Measurements from ENCODE around the gene PRSS12. TPM values are rescaled to one million over a fixed set of nuclear protein-coding genes. Genes with fewer than 3 reads are reported as not detected.

The PRSS12 gene
- total and polyA plus RNA-seq, 5 donors = 0.02 TPM; not detected in 4

GRCh38 chr4:118340109-118340508 lies 12.7 kb downstream of the PRSS12 start:
- Histone ChIP-seq H3K4me1 (ENCODE audit: control insufficient read depth, insufficient read depth, low read length) (no peaks in the 10 kb centered on the region), H3K9me3 (ENCODE audit: control insufficient read depth, low read length) (no peaks in the 10 kb centered on the region), H3K4me3 (ENCODE audit: low read length) (no peak overlapping the region), H3K27ac (ENCODE audit: low read length) (no peak overlapping the region), H3K27me3 (ENCODE audit: control insufficient read depth, insufficient read depth) (no peaks in the 10 kb centered on the region)
- 78% methylated on average over 2 of the region's 2 CpGs for WGBS
- no peak for ATAC-seq
- no peak for DNase-seq
- intact Hi-C loops (cut with DNase I) = no loop called here

- H3K9me3 ChIP-seq (ENCODE audit: control insufficient read depth, low read length) = no peaks in the 10 kb centered on the region
- no peaks in the 10 kb centered on the region for H3K4me1 ChIP-seq (ENCODE audit: control insufficient read depth, insufficient read depth, low read length)
- H3K27ac ChIP-seq (ENCODE audit: low read length) = no peak overlapping the region
- ATAC-seq = no peak
- no peak overlapping the region for H3K4me3 ChIP-seq (ENCODE audit: low read length)
- no peak for DNase-seq
- no peaks in the 10 kb centered on the region for H3K27me3 ChIP-seq (ENCODE audit: control insufficient read depth, insufficient read depth)
- intact Hi-C loops (cut with DNase I) = no loop called here
- WGBS = 63% methylated on average over 1 of the region's 1 CpG
These were observed 13.6 kb downstream of the PRSS12 start for GRCh38 chr4:118338981-118339765.

- Histone ChIP-seq H3K27ac (ENCODE audit: low read length) (no peak overlapping the region), H3K9me3 (ENCODE audit: control insufficient read depth, low read length) (no peaks in the 10 kb centered on the region), H3K27me3 (ENCODE audit: control insufficient read depth, insufficient read depth) (no peaks in the 10 kb centered on the region), H3K4me1 (ENCODE audit: control insufficient read depth, insufficient read depth, low read length) (no peaks in the 10 kb centered on the region), H3K4me3 (ENCODE audit: low read length) (no peak overlapping the region)
- DNase-seq (no peak), ATAC-seq (no peak)
- intact Hi-C loops (cut with DNase I) = no loop called here
- WGBS = 80% methylated on average over 1 of the region's 1 CpG
These were observed 14.3 kb downstream of the PRSS12 start for GRCh38 chr4:118338518-118338917.

GRCh38 chr4:118337954-118338353 lies 14.8 kb downstream of the PRSS12 start:
- 93% methylated on average over 4 of the region's 4 CpGs for WGBS
- no peak for ATAC-seq

GRCh38 chr4:118335774-118336173 lies 17.0 kb downstream of the PRSS12 start:
- no peak for DNase-seq
- no peak overlapping the region for H3K27ac ChIP-seq (ENCODE audit: low read length)
- 72% methylated on average over 4 of the region's 4 CpGs for WGBS

More at GRCh38 chr4:118337954-118338353, 14.8 kb downstream of the PRSS12 start:
- intact Hi-C loops (cut with DNase I) = no loop called here
- DNase-seq = no peak
- H3K27ac ChIP-seq (ENCODE audit: low read length) = no peak overlapping the region
- no peaks in the 10 kb centered on the region for H3K4me1 ChIP-seq (ENCODE audit: control insufficient read depth, insufficient read depth, low read length)
- H3K9me3 ChIP-seq (ENCODE audit: control insufficient read depth, low read length) = no peaks in the 10 kb centered on the region
- H3K27me3 ChIP-seq (ENCODE audit: control insufficient read depth, insufficient read depth) = no peaks in the 10 kb centered on the region
- H3K4me3 ChIP-seq (ENCODE audit: low read length) = no peak overlapping the region

GRCh38 chr4:118335324-118335723 lies 17.5 kb downstream of the PRSS12 start:
- H3K4me3 ChIP-seq (ENCODE audit: low read length) = no peak overlapping the region
- no peak overlapping the region for H3K27ac ChIP-seq (ENCODE audit: low read length)
- H3K4me1 ChIP-seq (ENCODE audit: control insufficient read depth, insufficient read depth, low read length) = no peaks in the 10 kb centered on the region
- 56% methylated on average over 6 of the region's 6 CpGs for whole genome bisulfite sequencing
- H3K27me3 ChIP-seq (ENCODE audit: control insufficient read depth, insufficient read depth) = no peaks in the 10 kb centered on the region
- ATAC-seq = no peak
- intact Hi-C loops (cut with DNase I) = no loop called here
- H3K9me3 ChIP-seq (ENCODE audit: control insufficient read depth, low read length) = no peaks in the 10 kb centered on the region
- no peak for DNase-seq

More at GRCh38 chr4:118335774-118336173, 17.0 kb downstream of the PRSS12 start:
- intact Hi-C loops (cut with DNase I) = no loop called here
- no peak for ATAC-seq
- Histone ChIP-seq H3K9me3 (ENCODE audit: control insufficient read depth, low read length) (no peaks in the 10 kb centered on the region), H3K27me3 (ENCODE audit: control insufficient read depth, insufficient read depth) (no peaks in the 10 kb centered on the region), H3K4me3 (ENCODE audit: low read length) (no peak overlapping the region), H3K4me1 (ENCODE audit: control insufficient read depth, insufficient read depth, low read length) (no peaks in the 10 kb centered on the region)

- DNase-seq (no peak), ATAC-seq (no peak)
- no peaks in the 10 kb centered on the region for H3K4me1 ChIP-seq (ENCODE audit: control insufficient read depth, insufficient read depth, low read length)
- intact Hi-C loops (cut with DNase I) = no loop called here
- H3K4me3 ChIP-seq (ENCODE audit: low read length) = no peak overlapping the region
- H3K27me3 ChIP-seq (ENCODE audit: control insufficient read depth, insufficient read depth) = no peaks in the 10 kb centered on the region
- no peaks in the 10 kb centered on the region for H3K9me3 ChIP-seq (ENCODE audit: control insufficient read depth, low read length)
- no peak overlapping the region for H3K27ac ChIP-seq (ENCODE audit: low read length)
- 89% methylated on average over 3 of the region's 3 CpGs for WGBS
These were observed 21.5 kb downstream of the PRSS12 start for GRCh38 chr4:118331352-118331751.

GRCh38 chr4:118329849-118330248 lies 23.0 kb downstream of the PRSS12 start:
- no peak for DNase-seq
- intact Hi-C loops (cut with DNase I) = no loop called here
- no peaks in the 10 kb centered on the region for H3K9me3 ChIP-seq (ENCODE audit: control insufficient read depth, low read length)
- H3K27me3 ChIP-seq (ENCODE audit: control insufficient read depth, insufficient read depth) = no peaks in the 10 kb centered on the region
- no peak overlapping the region for H3K27ac ChIP-seq (ENCODE audit: low read length)
- no peak overlapping the region for H3K4me3 ChIP-seq (ENCODE audit: low read length)
- ATAC-seq = no peak
- no peaks in the 10 kb centered on the region for H3K4me1 ChIP-seq (ENCODE audit: control insufficient read depth, insufficient read depth, low read length)
- 88% methylated on average over 5 of the region's 5 CpGs for WGBS

- no peak for ATAC-seq
- no peaks in the 10 kb centered on the region for H3K4me1 ChIP-seq (ENCODE audit: control insufficient read depth, insufficient read depth, low read length)
- 54% methylated on average over 4 of the region's 4 CpGs for WGBS
- no peaks in the 10 kb centered on the region for H3K27me3 ChIP-seq (ENCODE audit: control insufficient read depth, insufficient read depth)
- H3K4me3 ChIP-seq (ENCODE audit: low read length) = no peak overlapping the region
- intact Hi-C loops (cut with DNase I) = no loop called here
- no peak overlapping the region for H3K27ac ChIP-seq (ENCODE audit: low read length)
- no peaks in the 10 kb centered on the region for H3K9me3 ChIP-seq (ENCODE audit: control insufficient read depth, low read length)
- DNase-seq = no peak
These were observed 25.1 kb downstream of the PRSS12 start for GRCh38 chr4:118327554-118328241.

GRCh38 chr4:118326585-118326984 lies 26.2 kb downstream of the PRSS12 start:
- no peaks in the 10 kb centered on the region for H3K27me3 ChIP-seq (ENCODE audit: control insufficient read depth, insufficient read depth)
- ATAC-seq = no peak
- WGBS = 66% methylated on average over 2 of the region's 2 CpGs
- no peak overlapping the region for H3K4me3 ChIP-seq (ENCODE audit: low read length)
- H3K27ac ChIP-seq (ENCODE audit: low read length) = no peak overlapping the region
- H3K4me1 ChIP-seq (ENCODE audit: control insufficient read depth, insufficient read depth, low read length) = no peaks in the 10 kb centered on the region
- intact Hi-C loops (cut with DNase I) = no loop called here
- H3K9me3 ChIP-seq (ENCODE audit: control insufficient read depth, low read length) = no peaks in the 10 kb centered on the region
- DNase-seq = no peak

- H3K4me1 ChIP-seq (ENCODE audit: control insufficient read depth, insufficient read depth, low read length) = no peaks in the 10 kb centered on the region
- no peak overlapping the region for H3K4me3 ChIP-seq (ENCODE audit: low read length)
- DNase-seq (no peak), ATAC-seq (no peak)
- H3K27ac ChIP-seq (ENCODE audit: low read length) = no peak overlapping the region
- H3K27me3 ChIP-seq (ENCODE audit: control insufficient read depth, insufficient read depth) = no peaks in the 10 kb centered on the region
- H3K9me3 ChIP-seq (ENCODE audit: control insufficient read depth, low read length) = no peaks in the 10 kb centered on the region
- intact Hi-C loops (cut with DNase I) = no loop called here
- 30% methylated on average over 1 of the region's 1 CpG for WGBS
These were observed 27.4 kb downstream of the PRSS12 start for GRCh38 chr4:118325431-118325830.

Measured in right cardiac atrium (tissue), 5 donors.